HepG2 (cell line): ENCODE results near the gene HAND1. TPM values are rescaled to one million over a fixed set of nuclear protein-coding genes. Genes with fewer than 3 reads are reported as not detected.

Experiments used
- ARID4A ChIP-seq: sonication (generic); formaldehyde crosslinking; IDR thresholded peaks from 2 replicates; pipeline ENCODE4 v1.5.0; 2020; ENCODE audit warnings: mild to moderate bottlenecking, missing genetic modification reagents, borderline replicate concordance
- ARNTL ChIP-seq: sonication (generic); formaldehyde crosslinking; IDR thresholded peaks from 2 replicates; pipeline ENCODE4 v1.4.0; 2020; ENCODE audit warnings: mild to moderate bottlenecking, missing genetic modification reagents
- ATF3 ChIP-seq: sonication (generic); formaldehyde crosslinking; IDR thresholded peaks from 2 replicates; pipeline ENCODE4 v1.4.0; 2020; ENCODE audit warnings: missing genetic modification reagents
- ATRX ChIP-seq: sonication (generic); formaldehyde crosslinking; IDR thresholded peaks from 2 replicates; pipeline ENCODE4 v1.4.0; 2020; ENCODE audit warnings: missing genetic modification reagents, borderline replicate concordance
- IRF2 ChIP-seq: IDR thresholded peaks from 2 replicates; pipeline ENCODE4 v1.6.1; 2018; ENCODE audit warnings: missing genetic modification reagents, missing compliant biosample characterization
- KDM1A ChIP-seq: IDR thresholded peaks from 2 replicates; pipeline ENCODE4 v1.6.1; 2016; ENCODE audit warnings: missing compliant biosample characterization
- KDM2A ChIP-seq: sonication (generic); formaldehyde crosslinking; IDR thresholded peaks from 2 replicates; pipeline ENCODE4 v1.4.0; 2020; ENCODE audit warnings: low read depth, missing genetic modification reagents, borderline replicate concordance
- KLF12 ChIP-seq: sonication (generic); formaldehyde crosslinking; IDR thresholded peaks from 2 replicates; pipeline ENCODE4 v1.4.0; 2020; ENCODE audit warnings: missing genetic modification reagents, borderline replicate concordance
- MTF2 ChIP-seq: sonication (generic); formaldehyde crosslinking; IDR thresholded peaks from 2 replicates; pipeline ENCODE4 v1.5.0; 2020; ENCODE audit warnings: missing genetic modification reagents, borderline replicate concordance
- PHF20 ChIP-seq: sonication (generic); formaldehyde crosslinking; IDR thresholded peaks from 2 replicates; pipeline ENCODE4 v1.5.0; 2020; ENCODE audit warnings: mild to moderate bottlenecking, missing genetic modification reagents
- PHF21A ChIP-seq: sonication (generic); formaldehyde crosslinking; IDR thresholded peaks from 2 replicates; pipeline ENCODE4 v1.5.0; 2020; ENCODE audit warnings: mild to moderate bottlenecking, missing genetic modification reagents
- RAD21 ChIP-seq: fragments of 450-650 bp; formaldehyde crosslinking; IDR thresholded peaks from 2 replicates; pipeline ENCODE4 v1.5.0; 2020; ENCODE audit warnings: mild to moderate bottlenecking
- SMAD3 ChIP-seq: sonication (generic); formaldehyde crosslinking; IDR thresholded peaks from 2 replicates; pipeline ENCODE4 v1.4.0; 2020; ENCODE audit warnings: missing genetic modification reagents
- SYNCRIP ChIP-seq: fragments of 200-400 bp; formaldehyde crosslinking; IDR thresholded peaks from 2 replicates; pipeline ENCODE4 v1.6.1; 2018; ENCODE audit warnings: mild to moderate bottlenecking, low read depth, low read length; ENCODE audit not compliant: insufficient read depth
- ZBTB7B ChIP-seq: sonication (generic); formaldehyde crosslinking; IDR thresholded peaks from 2 replicates; pipeline ENCODE4 v1.4.0; 2020; ENCODE audit warnings: missing genetic modification reagents
- ZMYM2 ChIP-seq: sonication (generic); formaldehyde crosslinking; IDR thresholded peaks from 2 replicates; pipeline ENCODE4 v1.8.0; 2022; ENCODE audit warnings: mild to moderate bottlenecking, missing genetic modification reagents
- ZNF205 ChIP-seq: IDR thresholded peaks from 2 replicates; pipeline ENCODE4 v1.6.1; 2018; ENCODE audit warnings: missing biosample characterization, missing genetic modification reagents
- ZNF234 ChIP-seq: sonication (generic); formaldehyde crosslinking; conservative IDR thresholded peaks from 2 replicates; pipeline ENCODE4 v1.5.1; 2020; ENCODE audit warnings: mild to moderate bottlenecking, missing genetic modification reagents
- ZNF549 ChIP-seq: sonication (generic); formaldehyde crosslinking; IDR thresholded peaks from 2 replicates; pipeline ENCODE4 v1.5.0; 2020; ENCODE audit warnings: missing genetic modification reagents
- ZNF713 ChIP-seq: sonication (generic); formaldehyde crosslinking; IDR thresholded peaks from 2 replicates; pipeline ENCODE4 v1.4.0; 2020; ENCODE audit warnings: mild to moderate bottlenecking, missing genetic modification reagents
- ZSCAN30 ChIP-seq: sonication (generic); formaldehyde crosslinking; IDR thresholded peaks from 2 replicates; pipeline ENCODE4 v1.5.0; 2020; ENCODE audit warnings: mild to moderate bottlenecking, missing genetic modification reagents
- polyA plus RNA-seq, 8 experiments: library from polyadenylated mRNA; depleted of rRNA in 3 of 8; stranded (reverse) in 7 of 8; unstranded in 1 of 8; fragments of >200 nt; fragmentation: Illumina TruSeq in 4 of 8; extraction: Trizol in 4 of 8; gene quantifications; 2 replicates each; pipeline versions ENCODE4 v1.2.1 to v1.2.3, GENCODE V29; 2011 to 2016; ENCODE audit warnings: low read depth in 4 of 8, missing spikeins in 1 of 8, mixed read lengths in 1 of 8; ENCODE audit not compliant: insufficient read depth in 1 of 8
- total RNA-seq, 5 experiments: library from RNA; depleted of rRNA; stranded (reverse); fragments of >200 nt; fragmentation: Illumina TruSeq; extraction: Trizol; gene quantifications; 2 replicates each; pipeline ENCODE4 v1.2.3, GENCODE V29; 2016; ENCODE audit warnings: low read depth in 1 of 5
- TF ChIP-seq, protein P1 (sequence below): sonication (generic); formaldehyde crosslinking; IDR thresholded peaks from 2 replicates; pipeline ENCODE4 v1.5.1; 2020; ENCODE audit warnings: mild to moderate bottlenecking, missing genetic modification reagents
- TF ChIP-seq, protein P2 (sequence below): IDR thresholded peaks from 2 replicates; pipeline ENCODE4 v1.6.1; 2018; ENCODE audit warnings: missing genetic modification reagents

HAND1 gene
- total and polyA plus RNA-seq, 2 of the 13 experiments (the other 11 are each of a cell fraction or from before 2014, with no cell fraction given): not detected

GRCh38 chr5:154445422-154446194 is 32.4 kb downstream of the HAND1 start, which contains the start of gene SAP30L (continued):
- TF ChIP-seq ARID4A (peak; percentile 69), ZNF549 (CRISPR knock-in tag) (no peak), ZBTB7B (no peak), ATRX (CRISPR knock-in tag) (no peak), RAD21 (CRISPR knock-in tag) (no peak), KDM2A (CRISPR knock-in tag) (peak; percentile 37; the same call in 1 of the 2 replicates), SYNCRIP (no peak), ZNF713 (no peak), PHF21A (CRISPR knock-in tag) (peak; percentile 86), IRF2 (peak; percentile 68), ZMYM2 (CRISPR knock-in tag) (no peak), ARNTL (no peak), ZSCAN30 (CRISPR knock-in tag) (no peak), ZNF205 (no peak), ATF3 (CRISPR knock-in tag) (no peak), SMAD3 (CRISPR knock-in tag) (peak; percentile 63), PHF20 (CRISPR knock-in tag) (peak; percentile 76), MTF2 (no peak), KDM1A (CRISPR knock-in tag) (no peak), ZNF234 (CRISPR knock-in tag) (no peak), KLF12 (CRISPR knock-in tag) (peak; percentile 29; the same call in 1 of the 2 replicates)
- TF ChIP-seq, protein P1, sequence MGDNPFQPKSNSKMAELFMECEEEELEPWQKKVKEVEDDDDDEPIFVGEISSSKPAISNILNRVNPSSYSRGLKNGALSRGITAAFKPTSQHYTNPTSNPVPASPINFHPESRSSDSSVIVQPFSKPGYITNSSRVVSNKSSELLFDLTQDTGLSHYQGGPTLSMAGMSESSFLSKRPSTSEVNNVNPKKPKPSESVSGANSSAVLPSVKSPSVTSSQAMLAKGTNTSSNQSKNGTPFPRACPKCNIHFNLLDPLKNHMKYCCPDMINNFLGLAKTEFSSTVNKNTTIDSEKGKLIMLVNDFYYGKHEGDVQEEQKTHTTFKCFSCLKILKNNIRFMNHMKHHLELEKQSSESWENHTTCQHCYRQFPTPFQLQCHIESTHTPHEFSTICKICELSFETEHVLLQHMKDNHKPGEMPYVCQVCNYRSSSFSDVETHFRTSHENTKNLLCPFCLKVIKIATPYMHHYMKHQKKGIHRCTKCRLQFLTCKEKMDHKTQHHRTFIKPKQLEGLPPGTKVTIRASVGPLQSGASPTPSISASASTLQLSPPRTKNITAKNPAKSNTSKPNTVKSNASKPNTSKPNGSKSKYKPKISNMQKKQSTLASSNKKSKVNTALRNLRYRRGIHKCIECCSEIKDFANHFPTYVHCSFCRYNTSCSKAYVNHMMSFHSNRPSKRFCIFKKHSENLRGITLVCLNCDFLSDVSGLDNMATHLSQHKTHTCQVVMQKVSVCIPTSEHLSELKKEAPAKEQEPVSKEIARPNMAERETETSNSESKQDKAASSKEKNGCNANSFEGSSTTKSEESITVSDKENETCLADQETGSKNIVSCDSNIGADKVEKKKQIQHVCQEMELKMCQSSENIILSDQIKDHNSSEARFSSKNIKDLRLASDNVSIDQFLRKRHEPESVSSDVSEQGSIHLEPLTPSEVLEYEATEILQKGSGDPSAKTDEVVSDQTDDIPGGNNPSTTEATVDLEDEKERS (CRISPR knock-in tag): no peak
- TF ChIP-seq, protein P2, sequence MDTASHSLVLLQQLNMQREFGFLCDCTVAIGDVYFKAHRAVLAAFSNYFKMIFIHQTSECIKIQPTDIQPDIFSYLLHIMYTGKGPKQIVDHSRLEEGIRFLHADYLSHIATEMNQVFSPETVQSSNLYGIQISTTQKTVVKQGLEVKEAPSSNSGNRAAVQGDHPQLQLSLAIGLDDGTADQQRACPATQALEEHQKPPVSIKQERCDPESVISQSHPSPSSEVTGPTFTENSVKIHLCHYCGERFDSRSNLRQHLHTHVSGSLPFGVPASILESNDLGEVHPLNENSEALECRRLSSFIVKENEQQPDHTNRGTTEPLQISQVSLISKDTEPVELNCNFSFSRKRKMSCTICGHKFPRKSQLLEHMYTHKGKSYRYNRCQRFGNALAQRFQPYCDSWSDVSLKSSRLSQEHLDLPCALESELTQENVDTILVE (CRISPR knock-in tag): peak; percentile 42; the same call in 1 of the 2 replicates
